Cardiac muscle cell (in vitro differentiated cells and primary cell): ENCODE measurements around the gene AUTS2. TPM values are rescaled to one million over a fixed set of nuclear protein-coding genes. Genes with fewer than 3 reads are reported as not detected.
"Not testable (repeated sequence)": the region's sequence is repeated elsewhere in the genome, so short reads cannot be mapped to it uniquely, and the experiment has no call there.

ENCODE experiments used
- DNase-seq, 2 donors: peaks; one replicate each; pipeline versions ENCODE4 v3.0.0 to v3.0.0-alpha.2; 2010 to 2017; ENCODE audit warnings: low read depth in 1 of 2, low spot score in 1 of 2
- H3K27ac ChIP-seq: fragments of 200-600 bp; sonication (generic); 2 replicates; pipeline ENCODE4 v1.5.1; 2016
- H3K27me3 ChIP-seq: fragments of 200-600 bp; sonication (generic); 2 replicates; pipeline ENCODE4 v1.6.0; 2016; ENCODE audit warnings: control low read depth
- H3K36me3 ChIP-seq: fragments of 200-600 bp; sonication (generic); 2 replicates; pipeline ENCODE4 v1.5.1; 2016; ENCODE audit warnings: control low read depth
- H3K4me1 ChIP-seq: fragments of 200-600 bp; sonication (generic); 2 replicates; pipeline ENCODE4 v1.8.1; 2017; ENCODE audit warnings: low read depth, mild to moderate bottlenecking, mixed run types
- H3K4me3 ChIP-seq: fragments of 200-600 bp; sonication (generic); 2 replicates; pipeline ENCODE4 v1.5.1; 2016; ENCODE audit warnings: mild to moderate bottlenecking
- H3K9me3 ChIP-seq: fragments of 200-600 bp; sonication (generic); 2 replicates; pipeline ENCODE4 v1.5.1; 2017; ENCODE audit warnings: low read depth, mild to moderate bottlenecking, control low read depth
- polyA plus RNA-seq: library from polyadenylated mRNA; unstranded; fragments of >200 nt; fragmentation: Nextera tagmentation; extraction: Ambion mirVana; gene quantifications from 2 replicates; pipeline ENCODE4 v1.2.1, GENCODE V29; 2016
- total RNA-seq: library from RNA; depleted of rRNA; stranded (reverse); fragments of >200 nt; gene quantifications from 2 replicates; pipeline ENCODE4 v1.2.3, GENCODE V29; 2016
- TF ChIP-seq, protein P1 (sequence below): IDR thresholded peaks from 2 replicates; pipeline ENCODE4 v1.5.1; 2012; ENCODE audit warnings: low read depth, mild to moderate bottlenecking, low read length

Gene AUTS2
- total and polyA plus RNA-seq, 2 experiments from 2014 or later, result 41.0 to 45.5 TPM

DNA sequence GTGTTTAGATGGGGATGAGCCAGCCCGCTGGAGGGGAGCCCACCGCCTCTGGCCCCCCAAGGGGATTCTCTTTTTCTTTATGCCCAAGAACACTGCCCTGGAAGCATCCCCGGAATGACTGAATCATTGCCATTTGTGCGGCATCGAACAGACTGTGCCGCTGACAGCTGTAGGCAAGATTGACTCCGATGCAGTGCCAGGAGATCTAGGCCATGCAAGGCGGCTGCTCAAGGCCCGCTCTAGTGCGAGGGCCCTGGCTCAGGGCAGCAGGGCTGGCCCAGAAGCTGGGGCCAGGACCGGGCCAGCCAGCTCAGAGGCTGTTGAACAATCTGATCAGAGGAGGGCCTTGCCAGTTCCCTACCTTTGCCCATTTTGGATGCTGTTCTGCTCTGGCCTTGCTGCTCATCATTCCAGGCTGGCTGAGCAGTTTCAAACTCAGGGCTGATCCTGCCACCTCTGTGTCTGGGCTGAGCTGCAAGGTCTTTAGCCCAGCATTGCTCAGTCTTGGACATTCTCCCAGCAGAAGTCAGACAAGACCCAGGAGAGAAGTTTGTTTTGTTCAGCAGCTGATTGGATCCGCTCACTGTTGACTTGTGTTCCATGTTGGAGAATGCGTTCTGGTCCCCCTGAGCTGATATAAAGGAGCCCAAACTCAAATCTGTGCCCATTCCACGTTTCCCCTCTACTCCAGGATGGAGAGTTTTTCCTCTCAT is 1048.4 kb downstream of the AUTS2 start:
- no peak for DNase-seq
- Histone ChIP-seq H3K4me1 (no peaks in the 10 kb centered on the region), H3K4me3 (no peak overlapping the region), H3K36me3 (no peaks in the 10 kb centered on the region), H3K27me3 (no peaks in the 10 kb centered on the region), H3K27ac (no peak overlapping the region), H3K9me3 (no peaks in the 10 kb centered on the region)
- TF ChIP-seq, protein P1, sequence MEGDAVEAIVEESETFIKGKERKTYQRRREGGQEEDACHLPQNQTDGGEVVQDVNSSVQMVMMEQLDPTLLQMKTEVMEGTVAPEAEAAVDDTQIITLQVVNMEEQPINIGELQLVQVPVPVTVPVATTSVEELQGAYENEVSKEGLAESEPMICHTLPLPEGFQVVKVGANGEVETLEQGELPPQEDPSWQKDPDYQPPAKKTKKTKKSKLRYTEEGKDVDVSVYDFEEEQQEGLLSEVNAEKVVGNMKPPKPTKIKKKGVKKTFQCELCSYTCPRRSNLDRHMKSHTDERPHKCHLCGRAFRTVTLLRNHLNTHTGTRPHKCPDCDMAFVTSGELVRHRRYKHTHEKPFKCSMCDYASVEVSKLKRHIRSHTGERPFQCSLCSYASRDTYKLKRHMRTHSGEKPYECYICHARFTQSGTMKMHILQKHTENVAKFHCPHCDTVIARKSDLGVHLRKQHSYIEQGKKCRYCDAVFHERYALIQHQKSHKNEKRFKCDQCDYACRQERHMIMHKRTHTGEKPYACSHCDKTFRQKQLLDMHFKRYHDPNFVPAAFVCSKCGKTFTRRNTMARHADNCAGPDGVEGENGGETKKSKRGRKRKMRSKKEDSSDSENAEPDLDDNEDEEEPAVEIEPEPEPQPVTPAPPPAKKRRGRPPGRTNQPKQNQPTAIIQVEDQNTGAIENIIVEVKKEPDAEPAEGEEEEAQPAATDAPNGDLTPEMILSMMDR, result no peak

DNA sequence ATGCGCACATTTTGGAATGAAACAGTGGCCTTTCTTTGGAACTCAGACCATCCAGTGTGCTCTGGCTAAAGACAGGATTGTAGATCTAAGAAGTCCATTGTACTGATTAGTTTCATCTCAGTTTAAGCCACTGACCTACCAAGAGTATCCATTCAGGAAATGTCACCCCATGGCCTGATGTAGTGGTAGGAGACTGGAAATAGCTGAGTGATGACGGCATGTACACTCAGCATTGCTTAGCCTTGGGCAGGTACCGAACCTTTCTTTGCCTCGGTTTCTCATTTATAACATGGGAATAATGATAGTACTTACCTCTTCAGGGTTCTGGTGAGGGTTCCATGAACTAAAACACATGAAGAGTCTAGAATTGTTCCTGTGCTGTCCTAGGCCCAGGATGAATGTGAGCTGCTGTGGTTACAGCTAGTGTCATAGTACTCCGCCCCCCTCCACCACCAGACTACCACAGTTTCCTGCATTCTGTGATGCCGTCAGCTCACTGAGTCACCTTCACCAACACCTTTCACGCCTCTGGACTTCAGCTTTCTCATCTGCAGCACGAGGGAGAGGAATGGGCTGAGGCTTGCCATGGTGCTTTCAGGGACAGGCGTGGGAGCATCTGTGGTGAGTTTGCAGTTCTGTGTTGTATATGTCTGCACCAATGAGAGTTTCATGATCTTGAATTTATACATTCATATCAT is 1049.7 kb downstream of the AUTS2 start:
- Histone ChIP-seq H3K9me3 (no peaks in the 10 kb centered on the region), H3K4me1 (no peaks in the 10 kb centered on the region), H3K36me3 (no peaks in the 10 kb centered on the region), H3K4me3 (no peak overlapping the region), H3K27ac (no peak overlapping the region), H3K27me3 (no peaks in the 10 kb centered on the region)
- DNase-seq, result no peak
- TF ChIP-seq, protein P1, result no peak

DNA sequence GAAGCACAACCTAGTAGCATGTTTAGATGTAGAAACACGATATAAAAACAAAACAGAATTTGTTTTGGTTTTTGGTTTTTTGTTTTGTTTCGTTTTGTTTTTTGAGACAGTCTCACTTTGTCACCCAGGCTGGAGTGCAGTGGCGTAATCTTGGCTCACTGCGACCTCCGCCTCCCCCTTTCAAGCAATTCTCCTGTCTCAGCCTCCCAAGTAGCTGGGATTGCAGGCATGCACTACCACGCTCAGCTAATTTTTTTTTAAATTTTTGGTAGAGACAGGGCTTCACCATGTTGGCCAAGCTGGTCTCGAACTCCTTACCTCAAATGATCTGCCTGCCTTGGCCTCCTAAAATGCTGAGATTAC is 1050.2 kb downstream of the AUTS2 start:
- H3K36me3 ChIP-seq, H3K27ac ChIP-seq: not testable (repeated sequence)

DNA sequence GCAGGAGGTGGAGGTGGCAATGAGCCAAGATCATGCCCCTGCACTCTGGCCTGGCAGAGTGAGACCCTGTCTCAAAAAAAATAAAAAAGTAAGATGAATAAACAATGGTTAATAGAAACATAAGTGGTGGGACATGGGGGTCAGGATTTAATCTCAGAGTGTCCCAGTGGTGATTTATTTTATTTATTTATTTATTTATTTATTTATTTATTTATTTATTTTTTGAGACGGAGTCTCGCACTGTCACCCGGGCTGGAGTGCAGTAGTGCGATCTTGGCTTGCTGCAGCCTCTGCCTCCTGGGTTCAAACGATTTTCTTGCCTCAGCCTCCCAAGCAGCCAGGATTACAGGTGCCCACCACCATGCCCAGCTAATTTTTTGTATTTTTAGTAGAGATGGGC is 1051.0 kb downstream of the AUTS2 start:
- H3K36me3 ChIP-seq, result no peaks in the 10 kb centered on the region
- H3K9me3 ChIP-seq, result no peaks in the 10 kb centered on the region
- H3K27ac ChIP-seq, result no peak overlapping the region
- DNase-seq, result no peak
- H3K27me3 ChIP-seq, result no peaks in the 10 kb centered on the region
- no peak overlapping the region for H3K4me3 ChIP-seq
- TF ChIP-seq, protein P1, result no peak
- no peaks in the 10 kb centered on the region for H3K4me1 ChIP-seq

More for the DNA sequence above, 1050.2 kb downstream of the AUTS2 start:
- H3K4me3 ChIP-seq, H3K27me3 ChIP-seq, H3K4me1 ChIP-seq, H3K9me3 ChIP-seq, DNase-seq: not testable (repeated sequence)

DNA sequence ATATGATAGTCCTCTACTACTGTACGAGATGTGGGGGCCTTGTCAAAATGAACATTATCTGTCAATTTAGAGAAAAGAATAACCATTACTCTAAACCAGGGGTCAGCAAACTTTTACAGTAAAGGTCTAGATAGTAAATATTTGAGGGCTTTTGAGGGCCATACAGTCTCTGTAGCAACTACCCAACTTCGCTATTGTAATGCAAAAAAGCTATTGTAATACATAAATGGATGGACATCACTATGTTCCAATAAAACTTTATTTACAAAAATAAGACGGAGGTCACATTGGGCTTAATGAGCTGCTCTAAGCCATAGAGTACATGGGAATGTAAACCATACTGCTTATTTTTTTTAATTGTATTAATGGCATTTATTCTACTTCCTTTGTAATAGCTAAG is 1055.9 kb downstream of the AUTS2 start:
- no peak overlapping the region for H3K4me3 ChIP-seq
- no peaks in the 10 kb centered on the region for H3K27me3 ChIP-seq
- H3K27ac ChIP-seq, result no peak overlapping the region
- TF ChIP-seq, protein P1, result no peak
- H3K36me3 ChIP-seq, result no peaks in the 10 kb centered on the region
- no peaks in the 10 kb centered on the region for H3K9me3 ChIP-seq
- DNase-seq, result no peak
- peaks cover 15% of the 10 kb centered on the region for H3K4me1 ChIP-seq

DNA sequence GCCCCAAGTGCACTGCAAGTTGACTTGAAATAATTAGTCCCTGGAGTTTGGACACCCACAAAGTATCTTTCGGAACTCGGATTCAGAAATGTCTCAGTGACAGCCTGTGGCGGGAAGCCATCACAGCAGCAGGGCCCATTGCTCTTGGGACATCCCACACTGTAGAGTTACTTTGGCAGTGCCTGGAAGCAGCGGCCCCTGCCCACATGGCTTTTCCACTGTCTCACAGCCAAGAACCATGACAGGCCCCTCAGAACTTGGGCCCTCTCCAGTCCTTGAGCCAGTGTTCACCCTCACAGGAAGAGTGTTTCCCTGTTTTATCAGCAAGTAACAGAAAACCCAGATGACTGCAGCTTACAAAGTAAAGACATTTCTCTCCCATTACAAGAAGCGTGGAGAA is 1056.7 kb downstream of the AUTS2 start:
- Histone ChIP-seq H3K9me3 (no peaks in the 10 kb centered on the region), H3K4me3 (no peak overlapping the region), H3K27me3 (no peaks in the 10 kb centered on the region), H3K36me3 (no peaks in the 10 kb centered on the region), H3K27ac (no peak overlapping the region), H3K4me1 (peaks cover 15% of the 10 kb centered on the region)
- DNase-seq, result no peak
- TF ChIP-seq, protein P1, result no peak
